Cerebellar nuclear complex (tissue), 1 donor: ENCODE data around the gene GIT1.

Experiments used
- DNase-seq, 2 experiments: peaks; one replicate each; lab custom pipeline; 2025; lab: John Stamatoyannopoulos, UW

The GIT1 gene

GRCh38 chr17:29616300-29617048 lies 27.0 kb upstream of the GIT1 start:
- no peak for DNase-seq

- peak in 1 of 2 experiments; percentile 22 for DNase-seq
Measured at GRCh38 chr17:29615492-29616299, 26.2 kb upstream of the GIT1 start.

- no peak for DNase-seq
Measured at GRCh38 chr17:29615048-29615385, 25.6 kb upstream of the GIT1 start.

GRCh38 chr17:29614349-29615047 lies 25.1 kb upstream of the GIT1 start:
- no peak for DNase-seq

GRCh38 chr17:29613856-29614255 lies 24.4 kb upstream of the GIT1 start:
- DNase-seq, result no peak

- DNase-seq, result peak in 1 of 2 experiments; percentile 69
Measured at GRCh38 chr17:29613352-29613837, 23.9 kb upstream of the GIT1 start.

- no peak for DNase-seq
Measured at GRCh38 chr17:29612404-29613280, 23.2 kb upstream of the GIT1 start.

- no peak for DNase-seq
Measured at GRCh38 chr17:29612094-29612403, 22.6 kb upstream of the GIT1 start.

GRCh38 chr17:29611351-29612093 lies 22.1 kb upstream of the GIT1 start:
- no peak for DNase-seq

GRCh38 chr17:29610395-29610794 lies 20.9 kb upstream of the GIT1 start:
- no peak for DNase-seq

GRCh38 chr17:29608986-29609385 lies 19.5 kb upstream of the GIT1 start:
- no peak for DNase-seq

GRCh38 chr17:29607557-29608195 lies 18.2 kb upstream of the GIT1 start:
- no peak for DNase-seq

GRCh38 chr17:29603109-29603674 lies 13.7 kb upstream of the GIT1 start:
- DNase-seq, result no peak

GRCh38 chr17:29597361-29598172 lies 8.1 kb upstream of the GIT1 start:
- no peak for DNase-seq

GRCh38 chr17:29596811-29597210 lies 7.4 kb upstream of the GIT1 start:
- no peak for DNase-seq

- no peak for DNase-seq
Measured at GRCh38 chr17:29595943-29596774, 6.7 kb upstream of the GIT1 start.

- no peak for DNase-seq
Measured at GRCh38 chr17:29595107-29595942, 5.9 kb upstream of the GIT1 start.
